CD1c-positive myeloid dendritic cell (primary cell): Measurements from ENCODE around the gene NDUFB5.
A peak's percentile ranks its signal among the peaks of the same experiment; 100 is the strongest.
"Not testable (repeated sequence)": the region's sequence is repeated elsewhere in the genome, so short reads cannot be mapped to it uniquely, and the experiment has no call there.

Source experiments
- DNase-seq: peaks from one replicate; pipeline ENCODE4 v3.0.0-alpha.2; 2016; ENCODE audit errors: extremely low spot score

NDUFB5 gene

DNA sequence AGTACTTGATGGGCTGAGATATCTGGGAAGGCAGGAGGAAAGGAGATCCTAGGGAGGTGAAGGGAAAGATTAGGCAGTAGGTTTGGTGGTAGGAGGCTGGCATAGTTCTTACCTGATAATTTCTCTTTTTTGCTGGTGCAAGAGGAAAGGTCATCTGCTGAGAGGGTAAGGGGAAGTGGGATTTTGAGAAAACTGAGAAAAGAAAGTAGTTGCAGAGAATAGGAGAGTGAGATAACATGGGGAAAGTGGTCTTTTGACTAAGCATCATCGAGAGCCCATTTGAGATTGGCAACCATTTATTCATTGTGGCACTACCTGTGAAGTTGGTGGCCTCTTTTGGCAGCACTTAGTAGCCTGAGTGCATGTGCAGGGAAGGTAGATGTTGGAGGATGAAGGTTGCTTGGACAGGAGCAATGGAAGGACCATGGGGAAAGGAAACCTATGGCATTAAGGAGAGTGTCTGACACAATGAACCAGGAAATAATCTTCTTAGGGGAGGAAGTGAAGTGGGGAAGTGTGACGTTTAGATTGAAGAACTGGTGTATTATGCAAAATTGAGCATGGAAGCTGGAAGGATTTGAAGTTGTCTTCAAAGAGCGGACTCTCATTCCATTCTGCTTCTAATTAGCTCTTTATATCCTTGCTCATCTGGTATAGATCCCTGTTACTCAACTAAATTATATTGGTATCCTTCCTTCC is 26.3 kb downstream of the NDUFB5 start:
- no peak for DNase-seq

DNA sequence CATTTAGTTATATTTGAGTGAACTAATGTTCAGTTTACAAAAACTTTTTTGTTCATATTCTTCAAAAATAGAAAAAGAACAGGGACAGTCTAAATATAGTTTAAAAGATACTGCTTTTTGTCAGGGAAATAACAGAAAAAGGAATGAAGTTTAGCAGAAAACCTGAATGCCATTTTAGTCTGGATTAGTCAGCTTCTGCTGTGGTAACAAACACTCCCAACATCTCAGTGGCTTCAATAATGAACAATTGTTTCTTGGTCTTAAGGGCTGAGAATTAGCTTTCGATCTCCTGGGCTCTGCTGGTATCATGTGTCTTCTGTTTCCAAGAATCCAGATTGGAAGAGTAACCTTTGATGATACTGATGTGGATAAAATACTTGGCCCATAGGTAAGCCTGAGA is 35.9 kb downstream of the NDUFB5 start:
- DNase-seq = no peak

DNA sequence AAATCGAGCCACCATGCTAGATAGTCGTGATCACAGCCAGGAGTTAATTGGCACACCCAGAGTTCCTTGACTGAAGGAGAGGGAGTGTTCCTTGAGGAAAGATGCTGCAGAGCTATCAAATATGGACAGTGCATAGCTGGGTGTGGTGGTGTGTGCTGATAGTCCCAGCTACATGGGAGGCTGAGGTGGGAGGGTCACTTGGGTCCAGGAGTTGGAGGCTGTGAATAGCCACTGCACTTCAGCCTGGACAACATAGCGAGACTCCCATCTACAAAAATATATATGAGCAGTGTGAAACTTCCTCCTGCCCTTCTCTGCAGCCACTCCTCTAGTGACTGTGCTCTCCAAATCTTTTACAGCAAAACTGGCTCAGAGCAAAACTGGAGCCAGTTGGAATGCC is 38.3 kb downstream of the NDUFB5 start:
- no peak for DNase-seq

DNA sequence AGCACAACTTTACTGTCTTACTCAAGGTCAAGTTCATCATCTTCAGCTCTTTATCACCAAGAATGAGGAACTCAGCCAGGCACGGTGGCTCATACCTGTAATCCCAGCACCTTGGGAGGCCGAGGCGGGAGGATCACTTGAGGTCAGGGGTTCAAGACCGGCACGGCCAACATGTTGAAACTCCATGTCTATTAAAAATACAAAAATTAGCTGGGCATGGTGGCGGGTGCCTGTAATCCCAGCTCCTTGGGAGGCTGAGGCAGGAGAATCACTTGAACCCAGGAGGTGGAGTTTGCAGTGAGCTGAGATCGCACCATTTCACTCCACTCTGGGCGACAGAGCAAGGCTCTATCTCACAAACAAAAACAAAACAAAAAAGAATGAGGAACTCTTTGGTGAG is 39.2 kb downstream of the NDUFB5 start:
- DNase-seq = not testable (repeated sequence)

DNA sequence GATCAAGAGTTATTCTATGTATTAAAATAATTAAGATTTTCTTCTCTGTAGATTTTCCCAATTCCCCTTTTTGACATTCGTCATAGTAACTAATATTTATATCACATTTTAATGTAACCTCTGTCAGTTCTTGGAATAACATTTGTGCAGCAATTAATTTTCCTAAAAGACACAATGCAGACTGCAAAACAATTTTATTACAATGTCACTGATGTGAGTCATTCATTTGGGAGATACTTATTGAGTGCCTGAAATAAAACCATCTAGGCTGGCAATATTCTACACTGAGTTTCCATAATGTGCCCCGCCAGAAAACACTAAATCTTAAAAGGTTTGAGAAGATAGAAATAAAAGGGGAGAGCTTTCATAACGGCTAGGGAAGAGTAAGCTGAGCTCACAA is 41.6 kb downstream of the NDUFB5 start:
- no peak for DNase-seq

DNA sequence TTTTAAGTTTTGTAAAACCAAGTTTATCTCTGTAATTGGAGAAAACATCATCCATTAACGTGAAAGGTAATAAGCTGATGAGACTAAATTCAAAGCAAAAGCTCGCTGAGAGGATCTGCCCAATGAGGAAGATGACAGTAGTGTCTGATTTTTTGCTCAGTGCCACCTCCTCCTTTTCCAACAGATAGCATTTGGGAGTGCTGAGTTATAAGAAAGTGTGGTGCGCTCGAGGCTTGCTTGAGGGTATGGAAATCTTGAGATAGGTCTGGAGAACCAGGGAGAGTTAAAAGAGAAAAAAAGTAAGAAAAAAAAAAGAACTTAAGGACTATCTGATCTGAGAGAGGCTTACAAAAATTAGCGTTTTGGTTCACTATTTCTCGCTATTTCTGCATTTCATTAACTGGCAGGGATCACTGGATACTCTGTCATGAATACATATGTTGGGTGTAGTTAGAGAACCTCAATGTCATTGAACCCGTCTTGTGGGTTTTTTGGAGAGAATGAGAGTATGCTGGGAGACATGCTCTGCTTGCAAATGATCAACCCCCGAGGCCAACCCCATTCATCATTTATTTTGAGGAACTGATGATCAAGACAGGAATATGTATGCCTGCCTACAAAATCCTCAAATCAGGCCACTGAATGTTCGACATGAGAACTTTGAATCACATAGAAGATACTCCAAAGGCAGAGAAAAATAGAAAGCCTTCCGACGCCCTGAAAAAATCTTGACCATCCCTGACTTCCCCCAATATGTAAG is 47.3 kb downstream of the NDUFB5 start:
- no peak for DNase-seq

DNA sequence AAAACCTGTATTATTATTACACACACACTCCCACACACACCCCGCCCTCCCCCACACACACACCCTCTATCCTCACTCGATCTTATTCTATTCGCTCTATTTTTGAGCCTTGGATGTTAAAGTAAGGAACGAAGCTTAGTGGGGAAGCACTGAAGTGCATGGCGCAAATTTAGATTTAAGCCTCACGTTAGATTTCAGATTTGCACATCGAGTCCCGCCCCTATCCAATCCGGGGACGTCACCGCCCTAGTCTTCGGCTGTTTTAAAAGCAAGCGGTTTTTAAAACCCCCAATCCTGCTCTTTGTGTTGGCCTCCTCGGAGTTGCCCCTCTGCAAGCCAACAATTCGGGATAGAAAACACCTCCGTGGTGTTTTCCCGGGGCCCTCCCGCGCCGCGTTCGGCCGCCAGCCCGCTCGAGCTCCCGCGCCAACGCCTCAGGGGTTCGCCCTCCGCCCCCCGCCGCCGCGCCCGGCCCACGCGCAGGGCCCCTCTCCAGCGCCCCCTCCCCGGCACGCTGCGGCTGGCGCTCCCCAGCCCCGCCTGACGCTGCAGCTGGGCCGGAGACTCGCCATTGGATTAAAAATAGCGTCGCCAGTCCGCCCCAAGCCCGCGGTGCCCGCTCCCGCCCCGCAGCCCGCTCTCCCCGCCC is 48.0 kb downstream of the NDUFB5 start, which contains the start of gene USP13:
TSS of gene USP13 (plus strand) at position 594 of the 649 bp plus-strand sequence. CDS start 186 bp downstream, outside the sequence.
- peak; percentile 55 for DNase-seq

DNA sequence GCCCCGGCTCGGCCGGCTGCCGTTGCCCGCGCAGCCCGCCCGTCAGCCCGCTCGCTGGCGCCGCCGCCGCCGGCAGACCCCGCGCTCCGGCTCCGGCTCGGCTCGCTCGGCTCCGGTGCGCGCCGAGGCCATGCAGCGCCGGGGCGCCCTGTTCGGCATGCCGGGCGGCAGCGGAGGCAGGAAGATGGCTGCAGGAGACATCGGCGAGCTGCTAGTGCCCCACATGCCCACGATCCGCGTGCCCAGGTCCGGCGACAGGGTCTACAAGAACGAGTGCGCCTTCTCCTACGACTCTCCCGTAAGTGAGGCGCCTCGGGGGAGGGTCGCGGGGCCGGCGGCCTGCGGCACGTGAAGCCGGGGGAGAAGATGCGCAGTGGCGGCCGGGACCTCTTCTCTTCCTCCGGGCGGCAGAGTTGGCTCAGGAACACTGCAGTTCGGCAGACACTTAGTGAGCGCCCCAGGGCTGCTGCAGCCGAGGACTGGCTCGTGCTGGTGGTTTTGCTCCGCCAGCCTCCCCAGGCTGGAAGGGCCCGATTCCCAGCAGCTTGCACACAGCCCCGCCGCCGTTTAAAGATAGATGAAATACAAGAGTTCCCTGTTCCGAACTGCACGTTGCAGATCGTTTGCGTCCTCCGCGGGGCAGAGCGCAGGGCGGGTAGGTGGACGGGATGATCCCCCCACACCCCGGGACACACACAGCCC is 48.7 kb downstream of the NDUFB5 start:
- peak; percentile 59 for DNase-seq

DNA sequence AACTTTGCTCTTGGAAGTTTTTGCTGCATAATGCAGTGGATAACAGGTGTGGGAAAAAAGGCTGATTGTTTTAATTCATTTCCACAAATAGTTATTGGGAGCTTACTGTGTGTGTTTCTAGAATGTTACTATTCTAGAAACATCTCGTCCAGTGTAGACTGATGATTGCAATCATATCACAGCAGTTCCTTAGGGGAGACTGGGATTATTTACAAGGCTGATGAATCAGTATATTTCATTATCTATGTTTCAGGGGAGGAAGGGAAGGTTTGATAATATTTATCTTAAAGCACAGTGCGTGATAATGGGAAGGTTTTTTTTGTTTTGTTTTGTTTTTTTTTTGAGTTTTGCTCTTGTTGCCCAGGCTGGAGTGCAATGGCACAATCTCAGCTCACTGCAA is 50.6 kb downstream of the NDUFB5 start:
- no peak for DNase-seq

DNA sequence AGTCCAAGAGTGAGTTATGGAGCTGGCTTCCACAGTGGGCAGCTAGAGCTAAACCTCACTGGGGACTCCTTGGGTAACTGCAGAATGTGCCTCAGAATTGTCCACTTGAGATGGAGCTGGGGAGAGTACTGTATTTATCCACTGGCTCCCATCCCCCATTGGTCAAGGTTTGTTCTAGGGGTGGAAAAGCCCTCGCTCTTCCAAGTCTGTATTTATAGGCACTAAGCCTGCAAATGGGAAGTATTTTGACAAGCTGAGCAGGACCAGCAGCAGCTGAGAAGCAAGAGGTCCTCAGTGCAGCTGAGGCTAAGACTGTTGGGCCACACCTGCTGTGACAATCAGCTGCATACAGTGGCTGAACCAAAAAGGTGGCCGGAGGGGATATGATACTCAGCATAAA is 54.0 kb downstream of the NDUFB5 start:
- DNase-seq = no peak

DNA sequence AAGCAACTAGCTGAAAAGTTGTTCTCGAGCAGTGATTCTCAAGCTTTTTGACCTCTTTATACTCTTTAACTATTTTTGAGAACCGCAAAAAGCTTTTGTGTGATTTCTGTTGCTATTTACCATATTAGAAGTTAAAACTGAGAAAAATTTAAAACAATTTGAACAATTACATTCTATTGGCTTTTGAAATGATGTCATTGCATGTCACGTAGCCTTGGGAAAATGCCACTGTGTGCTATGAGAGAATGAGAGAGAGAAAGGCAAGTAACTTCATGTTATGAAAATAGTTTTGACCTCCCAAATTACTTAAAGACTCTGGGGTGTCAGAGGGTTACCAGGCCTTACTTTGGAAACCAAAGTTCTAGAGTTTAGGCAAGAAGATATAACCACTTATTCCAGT is 56.3 kb downstream of the NDUFB5 start:
- no peak for DNase-seq

DNA sequence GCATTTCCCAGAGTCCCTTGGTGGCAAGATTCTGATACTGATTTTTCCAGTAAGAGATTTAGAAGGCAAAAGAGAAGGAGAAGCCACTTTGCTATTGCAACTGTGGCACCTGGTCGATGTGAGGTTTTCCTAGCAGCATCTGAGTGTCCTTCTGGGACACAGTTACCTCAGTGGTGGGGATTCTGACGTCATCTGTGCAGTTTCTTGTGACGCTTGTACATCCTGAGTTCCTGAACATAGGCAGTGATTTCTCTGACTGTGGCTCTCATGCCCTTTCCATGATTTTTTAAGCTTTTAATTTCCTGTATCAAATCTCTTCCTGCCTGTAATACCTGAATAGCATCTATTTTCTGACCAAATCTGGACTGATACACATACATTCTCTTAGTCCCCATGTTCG is 57.2 kb downstream of the NDUFB5 start:
- no peak for DNase-seq

DNA sequence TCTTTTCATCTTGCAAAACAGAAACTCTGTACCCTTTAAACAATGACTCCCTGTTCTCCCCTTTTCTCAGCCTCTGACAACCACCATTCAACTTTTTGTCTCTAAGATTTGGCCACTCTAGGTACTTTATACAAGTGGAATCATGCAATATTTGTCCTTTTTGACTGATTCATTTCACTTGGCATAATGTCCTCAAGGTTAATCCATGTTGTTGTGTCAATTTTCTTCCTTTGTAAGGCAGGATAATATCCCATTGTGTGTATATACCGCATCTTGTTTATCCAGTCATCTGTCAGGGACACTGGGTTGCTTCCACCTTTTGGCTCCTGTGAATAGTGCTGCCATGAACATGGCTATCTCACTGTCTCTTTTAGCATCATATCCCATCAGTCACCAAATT is 58.5 kb downstream of the NDUFB5 start:
- no peak for DNase-seq

DNA sequence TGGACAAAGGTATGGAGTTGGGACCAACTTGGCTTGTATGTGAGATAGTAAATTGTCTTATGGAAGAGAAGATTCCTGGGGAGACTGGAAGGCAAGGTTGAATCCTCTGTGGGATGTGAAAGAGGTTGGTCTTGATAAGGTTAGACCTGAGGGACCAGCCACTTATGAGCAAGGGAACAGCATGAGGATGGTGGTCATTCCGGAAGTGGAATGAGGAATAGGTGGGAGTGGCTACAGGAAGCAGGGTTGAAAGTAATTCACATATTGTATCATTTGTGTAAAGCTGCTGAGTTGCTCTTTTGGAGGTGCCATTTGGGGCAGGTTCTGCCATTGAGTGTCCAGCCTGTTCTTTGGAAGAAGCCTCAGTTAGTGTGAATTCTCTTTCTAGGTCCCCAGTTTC is 61.4 kb downstream of the NDUFB5 start:
- DNase-seq = no peak

DNA sequence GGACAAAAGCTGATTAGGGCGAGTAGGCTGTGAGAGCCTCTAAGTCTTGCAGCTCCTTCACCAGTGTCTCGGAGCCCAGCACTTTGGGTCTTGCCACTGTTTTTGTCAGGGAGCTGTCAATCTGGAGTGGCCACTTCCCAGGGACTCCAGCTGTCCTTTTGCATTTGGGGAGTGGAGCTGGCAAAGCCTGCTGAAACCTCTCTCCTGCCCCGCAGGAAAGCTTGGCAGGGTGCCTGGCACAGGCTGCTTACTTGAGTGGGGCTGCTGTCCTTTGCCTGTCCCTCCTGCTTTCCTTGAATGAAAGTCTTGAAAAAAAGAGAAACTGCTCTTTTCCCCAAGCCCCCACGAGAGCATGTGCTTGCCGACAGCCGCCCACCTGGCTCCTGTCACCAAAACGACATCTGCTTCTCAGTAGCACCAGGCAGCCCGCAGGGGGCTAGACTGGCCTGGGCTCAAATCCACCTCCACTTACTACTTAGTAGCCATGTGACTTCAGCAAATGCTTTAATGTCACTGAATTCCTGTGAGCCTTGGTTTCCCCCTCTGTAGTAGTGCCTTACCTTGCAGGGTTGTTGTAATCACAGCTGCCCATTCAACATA is 61.9 kb downstream of the NDUFB5 start:
- no peak for DNase-seq

DNA sequence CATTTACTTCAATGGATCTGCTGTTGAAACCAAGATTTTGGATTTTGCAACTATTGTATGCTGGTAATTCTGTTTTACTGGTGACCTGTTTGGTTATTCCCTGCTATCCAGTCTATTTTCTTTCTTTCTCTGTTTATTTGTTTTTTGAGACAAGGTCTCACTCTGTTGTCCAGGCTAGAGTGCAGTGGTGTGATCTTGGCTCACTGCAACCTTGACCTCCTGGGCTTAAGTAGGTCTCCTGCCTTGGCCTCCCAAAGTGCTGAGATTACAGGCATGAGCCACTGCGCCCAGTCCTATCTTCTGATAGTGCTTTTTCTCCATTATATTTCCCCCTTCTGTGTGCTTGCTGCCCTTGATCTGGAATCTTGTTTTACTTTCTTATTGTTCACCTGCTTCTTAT is 63.8 kb downstream of the NDUFB5 start:
- DNase-seq = no peak

DNA sequence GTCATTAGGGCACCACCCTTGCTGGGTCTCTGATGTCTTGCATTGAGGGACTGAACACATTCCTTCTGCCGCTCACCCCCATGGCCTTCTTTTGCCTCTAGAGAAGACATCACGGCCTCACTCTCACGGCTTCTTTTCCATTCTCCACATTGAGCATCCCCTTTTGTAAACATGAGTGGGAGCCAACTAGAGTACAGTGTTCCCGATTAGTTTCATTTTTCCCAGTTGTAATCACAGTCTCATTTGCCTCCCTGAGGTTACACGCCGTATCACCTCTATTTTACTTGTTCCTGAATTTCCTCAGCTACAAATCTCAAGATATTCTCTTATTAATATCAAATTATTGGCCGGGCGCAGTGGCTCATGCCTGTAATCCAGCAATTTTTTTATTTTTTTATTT is 65.7 kb downstream of the NDUFB5 start:
- no peak for DNase-seq

DNA sequence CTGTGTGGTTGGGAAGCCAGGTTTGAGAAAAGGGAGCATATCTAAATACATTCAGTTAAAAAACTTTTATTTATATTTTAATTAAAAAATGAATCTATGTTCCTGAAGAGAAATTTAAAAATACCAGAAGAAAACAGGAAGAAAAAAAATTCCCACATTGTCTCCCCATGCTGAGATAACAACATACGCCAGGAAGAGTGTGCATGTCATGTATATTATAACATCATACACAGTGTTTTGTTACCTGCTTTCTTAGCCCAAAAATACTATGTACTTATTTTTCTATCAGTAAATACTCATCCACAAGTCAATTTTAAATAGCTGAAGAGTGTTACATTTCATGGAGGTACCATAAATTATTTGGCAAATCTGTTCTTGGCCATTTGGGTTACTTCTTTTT is 66.7 kb downstream of the NDUFB5 start:
- no peak for DNase-seq

DNA sequence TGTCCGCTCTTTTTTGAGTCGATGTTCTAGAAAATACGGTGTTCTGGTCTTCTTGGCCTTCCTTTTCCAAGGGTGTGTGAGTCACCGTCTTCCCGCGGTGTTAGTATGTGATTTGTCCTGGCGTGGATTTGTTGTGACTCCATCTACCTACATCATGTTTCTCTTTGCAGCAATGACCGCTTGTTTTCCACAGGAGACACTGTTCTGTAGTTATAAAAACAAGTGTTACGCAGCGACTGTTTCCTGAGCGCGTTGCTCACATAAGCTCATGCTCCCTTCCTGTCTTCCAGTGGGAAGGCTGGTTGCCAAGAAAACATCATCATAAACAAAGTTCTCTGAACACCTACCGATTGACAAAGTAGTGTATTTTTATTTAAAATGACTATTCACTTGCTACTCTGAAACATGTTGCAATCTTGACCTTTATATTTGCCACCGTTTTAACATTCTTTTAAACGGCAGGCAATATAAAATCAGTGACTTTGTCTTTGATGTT is 67.2 kb downstream of the NDUFB5 start:
- DNase-seq = no peak

DNA sequence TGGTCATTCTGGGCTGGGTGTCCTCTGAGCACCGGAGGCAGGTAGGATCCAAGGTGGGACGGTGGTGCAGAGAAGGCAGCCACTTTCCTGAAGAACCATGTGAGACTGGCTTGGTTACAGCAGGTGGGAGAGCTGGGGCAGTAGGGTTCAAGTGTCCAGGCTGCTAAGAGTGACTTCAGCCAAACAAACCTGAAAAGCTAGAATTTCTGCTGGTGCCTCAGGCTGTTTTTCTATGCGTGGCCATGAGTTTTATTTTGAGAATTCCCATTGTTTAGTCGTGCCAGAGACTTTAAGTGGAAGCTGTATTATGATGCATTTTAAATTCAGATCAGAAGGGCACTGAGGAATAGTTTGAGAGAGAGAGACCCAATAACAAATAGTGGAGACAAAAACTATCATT is 68.3 kb downstream of the NDUFB5 start:
- no peak for DNase-seq

DNA sequence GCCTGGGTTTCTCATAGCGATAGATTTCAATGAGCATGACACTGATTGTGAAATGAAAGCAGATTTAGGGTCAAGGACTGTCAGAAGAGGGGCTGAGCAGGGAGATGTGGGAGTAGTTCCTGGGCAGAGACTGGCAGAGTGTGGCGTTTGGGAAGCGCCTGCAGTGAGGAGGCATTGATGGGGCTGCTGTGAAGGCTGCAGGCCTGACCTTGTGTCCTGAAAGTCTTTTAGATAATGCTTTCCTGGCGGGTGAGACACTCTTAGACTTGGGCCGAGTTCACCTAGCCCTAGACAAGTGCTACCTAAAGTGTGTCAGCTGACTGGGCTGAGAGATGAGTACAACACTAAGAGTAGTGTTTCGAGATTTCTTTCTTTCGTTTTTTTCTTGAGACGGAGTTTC is 68.9 kb downstream of the NDUFB5 start:
- DNase-seq = no peak

DNA sequence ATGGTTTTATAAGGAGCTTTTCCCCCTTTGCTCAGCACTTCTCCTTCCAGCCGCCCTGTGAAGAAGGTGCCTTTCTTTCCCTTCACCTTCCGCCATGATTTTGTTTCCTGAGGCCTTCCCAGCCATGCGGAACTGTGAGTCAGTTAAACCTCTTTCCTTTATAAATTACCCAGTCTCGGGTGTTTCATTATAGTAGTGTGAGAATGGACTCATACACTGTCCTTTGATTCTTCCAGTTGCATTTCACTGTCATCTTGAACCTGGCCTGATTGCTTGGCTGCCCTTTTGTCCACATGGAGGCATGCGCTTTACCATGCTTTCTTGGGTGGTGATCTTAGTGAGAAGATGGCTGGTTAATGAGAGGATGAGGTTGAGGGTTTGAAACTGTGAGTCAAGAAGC is 71.5 kb downstream of the NDUFB5 start:
- no peak for DNase-seq
